ENCODE data around the gene PFN2.
"Not testable (repeated sequence)": the region's sequence is repeated elsewhere in the genome, so short reads cannot be mapped to it uniquely, and the experiment has no call there.

The PFN2 gene, protein sequence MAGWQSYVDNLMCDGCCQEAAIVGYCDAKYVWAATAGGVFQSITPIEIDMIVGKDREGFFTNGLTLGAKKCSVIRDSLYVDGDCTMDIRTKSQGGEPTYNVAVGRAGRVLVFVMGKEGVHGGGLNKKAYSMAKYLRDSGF

DNA sequence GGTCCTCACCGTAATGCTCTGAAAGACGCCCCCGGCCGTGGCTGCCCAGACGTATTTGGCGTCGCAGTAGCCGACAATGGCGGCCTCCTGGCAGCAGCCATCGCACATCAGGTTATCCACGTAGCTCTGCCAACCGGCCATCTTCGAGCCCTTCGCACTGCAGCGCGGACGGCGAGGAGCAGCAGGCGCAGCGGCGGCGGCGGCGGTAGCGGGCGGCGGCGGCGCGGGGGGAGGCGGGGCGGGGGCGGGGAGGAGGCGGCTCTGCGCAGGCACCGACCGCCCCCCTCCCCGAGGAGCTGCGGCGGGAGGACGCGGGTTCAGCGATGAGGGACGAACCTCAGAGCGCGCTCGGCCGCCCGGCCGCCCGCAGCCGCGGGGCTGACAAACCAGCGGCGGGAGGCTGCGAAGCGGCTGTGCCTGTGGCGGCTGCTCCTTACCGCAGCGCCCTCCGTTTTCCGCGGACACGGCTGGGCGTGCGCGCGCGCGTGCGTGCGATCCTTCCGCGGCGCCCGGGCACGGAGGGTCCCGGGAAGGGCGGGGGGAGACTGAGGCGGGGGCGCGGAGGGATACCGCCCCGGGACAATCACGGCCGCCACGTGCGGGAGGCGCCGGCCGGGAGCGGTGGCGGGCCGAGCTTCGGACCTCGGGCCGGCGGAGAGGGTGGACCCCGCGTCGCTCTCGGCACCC is at the start of gene PFN2:
Gene PFN2, minus strand, starts transcription at position 180 of the 687 bp plus-strand sequence. Its CDS starts 39 bp downstream, at position 141.
- DNase-seq = peak; percentile 90

DNA sequence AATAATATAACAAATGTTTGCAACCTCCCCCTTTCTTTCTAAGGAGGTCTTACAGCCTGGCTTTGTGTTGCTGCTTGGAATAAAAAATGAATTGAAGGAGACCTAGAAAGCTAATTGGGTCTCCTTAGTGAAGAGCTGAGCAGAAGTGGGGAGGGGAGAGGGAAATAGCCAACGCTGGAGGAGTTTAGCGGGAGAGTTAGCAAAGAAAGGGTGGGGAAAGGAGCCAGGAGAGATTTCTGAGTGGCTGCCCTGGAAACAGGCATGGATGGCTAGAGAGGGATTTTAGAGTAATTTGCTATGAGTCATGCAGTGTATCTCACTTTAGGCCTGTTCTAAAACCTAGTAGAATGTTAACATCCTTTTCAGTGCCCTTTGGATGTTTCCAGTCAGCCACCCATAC is 45.2 kb upstream of the PFN2 start:
- no peak for DNase-seq

DNA sequence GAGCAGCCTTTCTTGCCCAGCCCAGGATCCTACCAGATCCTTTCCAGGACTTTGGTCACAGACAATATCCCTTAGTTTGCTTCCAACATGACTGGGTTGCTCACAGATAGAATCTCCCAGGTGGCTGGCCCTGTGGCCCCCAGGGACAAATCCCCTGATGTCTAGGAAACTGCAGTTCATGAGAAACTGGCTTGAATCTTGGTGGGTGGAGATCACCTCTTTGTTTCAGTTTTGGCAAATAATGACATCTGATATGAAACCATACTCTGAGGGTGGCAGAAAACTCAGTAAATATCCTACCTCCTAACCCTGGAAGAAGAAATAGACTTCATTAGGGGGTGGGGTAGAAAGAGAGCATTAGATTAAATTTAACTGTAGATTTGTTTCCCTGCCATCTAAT is 44.1 kb upstream of the PFN2 start:
- no peak for DNase-seq

DNA sequence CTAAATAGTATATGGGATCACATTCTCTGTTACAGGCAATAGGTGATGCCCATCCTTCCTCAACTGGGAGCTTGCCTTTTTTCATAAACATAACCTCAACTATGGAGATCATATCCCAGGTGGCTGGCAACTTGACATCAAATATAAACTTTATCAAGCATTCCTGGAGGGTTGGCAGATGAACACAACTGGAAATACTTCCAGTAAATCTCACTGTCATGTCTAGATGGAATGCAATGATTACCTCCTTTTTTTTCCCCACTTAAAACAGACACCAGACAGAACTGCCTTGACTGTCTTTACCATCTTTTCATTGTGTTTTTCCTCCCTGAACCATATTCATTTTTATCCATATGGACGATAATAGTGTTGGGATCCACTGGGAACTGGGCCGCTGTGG is 43.1 kb upstream of the PFN2 start:
- DNase-seq = no peak

DNA sequence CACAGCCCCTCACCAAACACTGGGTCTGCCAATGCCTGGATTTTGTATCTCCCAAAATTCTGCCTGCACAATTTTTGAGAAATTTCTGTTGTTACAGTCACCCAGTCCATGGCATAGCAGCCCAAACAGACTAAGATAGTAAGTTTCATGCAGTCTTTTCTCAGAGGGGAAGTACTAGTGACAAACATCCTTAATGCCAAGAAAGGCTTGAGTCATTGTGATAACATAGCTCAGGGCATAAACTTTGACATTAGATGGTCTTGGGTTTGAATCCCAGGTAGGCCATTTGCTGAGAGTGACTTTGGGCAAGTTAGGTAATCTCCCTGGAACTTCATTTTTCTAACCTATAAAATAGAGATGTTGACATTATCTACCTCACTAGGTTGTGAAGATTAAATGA is 36.1 kb upstream of the PFN2 start:
- no peak for DNase-seq

DNA sequence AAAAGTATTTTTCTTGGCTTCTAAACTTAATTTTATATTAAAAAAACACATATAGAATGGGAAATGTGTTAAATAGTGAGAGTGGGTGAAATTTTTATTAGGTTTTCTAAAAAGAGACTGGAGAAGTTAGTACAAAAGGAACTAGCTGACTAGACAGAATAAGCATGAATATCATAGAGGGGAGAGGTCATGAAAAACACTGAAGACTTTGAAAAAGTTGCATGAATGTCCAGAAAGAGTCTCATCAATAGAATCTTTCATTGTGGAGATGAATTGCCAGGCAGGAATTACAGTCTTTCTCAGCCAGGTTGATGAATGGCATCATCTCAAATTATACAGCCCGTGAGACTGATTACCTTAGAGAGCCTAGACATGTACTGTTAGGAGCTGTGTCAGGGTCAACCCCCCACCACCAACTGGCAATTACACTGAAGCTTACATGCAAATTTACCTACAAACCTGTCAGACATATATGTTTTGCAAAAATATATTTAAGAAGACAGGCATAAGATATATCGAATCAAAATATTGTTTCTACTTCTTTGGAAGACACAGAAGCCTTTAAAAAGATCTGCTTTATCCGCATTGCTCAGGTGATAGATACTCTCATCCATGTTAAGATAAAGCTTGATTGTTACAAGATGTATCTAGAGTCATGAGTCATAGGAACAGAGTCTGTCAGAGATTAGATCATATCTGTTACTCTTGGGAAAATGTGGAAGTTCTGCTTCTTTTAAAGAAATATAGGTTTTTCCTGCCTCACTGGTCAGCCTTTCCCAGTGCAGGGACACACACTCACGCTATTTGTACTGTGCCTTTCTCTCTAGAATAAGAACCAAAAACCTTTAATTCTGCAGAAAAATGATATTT is 34.8 kb upstream of the PFN2 start:
- DNase-seq = no peak

DNA sequence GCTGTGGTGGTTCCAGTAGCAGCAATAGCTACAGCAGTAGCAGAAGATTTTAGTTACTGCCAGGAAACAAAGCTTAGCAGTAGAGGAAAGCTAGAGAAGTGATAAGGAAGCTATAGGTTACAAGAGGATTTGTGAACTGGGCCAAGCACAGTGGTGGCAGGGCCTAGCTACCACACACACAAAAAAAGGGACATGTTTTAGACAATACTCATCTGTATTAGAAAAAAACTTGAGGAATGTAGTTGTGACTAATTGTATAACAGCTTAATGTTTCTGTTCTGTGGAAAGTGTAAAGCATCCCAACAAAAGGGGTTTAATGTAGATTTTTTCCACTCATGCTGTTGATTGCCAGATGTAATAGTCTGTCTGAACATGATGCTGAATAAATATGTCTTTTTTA is 29.9 kb upstream of the PFN2 start:
- no peak for DNase-seq

DNA sequence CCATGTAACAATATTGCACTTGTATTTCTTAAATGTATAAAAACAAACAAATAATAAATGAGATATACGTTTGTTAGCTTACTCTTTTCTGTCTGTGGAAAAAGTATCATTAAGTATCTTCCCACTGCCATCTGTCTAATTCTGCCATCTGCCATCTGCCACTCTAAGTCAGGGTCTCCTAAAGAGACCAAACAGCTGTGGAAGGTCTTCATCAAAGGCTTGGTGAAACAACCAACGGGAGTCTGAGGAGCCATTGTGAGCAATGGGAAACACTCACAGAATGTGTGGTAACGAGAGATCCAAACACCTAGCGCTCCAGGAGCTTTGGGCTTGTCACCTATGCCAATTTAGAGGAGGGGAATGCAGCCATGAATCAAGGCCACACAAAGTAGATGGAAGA is 28.7 kb upstream of the PFN2 start:
- no peak for DNase-seq

DNA sequence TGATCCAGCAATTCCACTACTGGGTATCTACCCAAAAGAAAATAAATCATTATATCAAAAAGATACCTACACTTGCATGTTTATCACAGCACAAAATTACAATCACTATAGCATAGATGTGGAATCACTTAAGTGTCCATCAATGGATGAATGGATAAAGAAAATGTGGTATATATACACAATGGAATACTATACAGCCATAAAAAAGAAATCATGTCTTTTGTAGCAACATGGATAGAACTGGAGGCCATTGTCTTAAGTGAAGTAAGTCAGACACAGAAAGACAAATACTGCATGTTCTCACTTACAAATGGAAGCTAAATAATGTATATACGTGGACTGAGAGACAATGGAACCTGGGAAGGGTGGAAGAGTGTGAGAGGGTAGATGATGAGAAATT is 28.3 kb upstream of the PFN2 start:
- no peak for DNase-seq

DNA sequence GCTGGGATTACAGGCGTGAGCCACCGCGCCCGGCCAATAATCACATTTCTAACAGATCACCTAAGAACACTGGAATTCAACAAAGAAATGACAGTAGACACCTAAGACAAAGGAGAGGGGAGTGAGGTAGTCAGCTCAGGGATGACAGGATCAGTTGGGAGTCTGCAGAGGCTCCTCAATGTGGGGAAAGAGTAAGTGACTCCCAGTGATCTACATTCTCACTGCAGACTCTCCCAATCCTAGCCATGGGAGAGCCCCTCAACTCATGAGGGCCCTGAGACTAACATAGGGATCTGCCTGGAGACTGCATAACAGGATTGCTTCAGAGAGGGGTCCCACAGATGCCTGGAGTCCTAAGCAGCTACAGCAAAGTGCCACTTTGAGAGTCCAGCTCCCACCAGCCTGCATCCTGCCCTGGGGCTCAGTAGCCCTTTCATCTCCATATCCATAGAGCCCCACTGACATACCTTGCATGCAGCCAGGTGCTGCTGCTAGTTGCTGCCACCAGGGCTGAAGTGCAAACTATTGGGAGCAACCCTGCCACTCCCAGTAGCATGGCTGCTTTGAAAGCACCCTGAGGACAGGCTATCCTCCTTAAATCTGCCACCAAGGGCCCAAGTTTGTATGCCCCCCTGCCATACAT is 21.8 kb upstream of the PFN2 start:
- no peak for DNase-seq

DNA sequence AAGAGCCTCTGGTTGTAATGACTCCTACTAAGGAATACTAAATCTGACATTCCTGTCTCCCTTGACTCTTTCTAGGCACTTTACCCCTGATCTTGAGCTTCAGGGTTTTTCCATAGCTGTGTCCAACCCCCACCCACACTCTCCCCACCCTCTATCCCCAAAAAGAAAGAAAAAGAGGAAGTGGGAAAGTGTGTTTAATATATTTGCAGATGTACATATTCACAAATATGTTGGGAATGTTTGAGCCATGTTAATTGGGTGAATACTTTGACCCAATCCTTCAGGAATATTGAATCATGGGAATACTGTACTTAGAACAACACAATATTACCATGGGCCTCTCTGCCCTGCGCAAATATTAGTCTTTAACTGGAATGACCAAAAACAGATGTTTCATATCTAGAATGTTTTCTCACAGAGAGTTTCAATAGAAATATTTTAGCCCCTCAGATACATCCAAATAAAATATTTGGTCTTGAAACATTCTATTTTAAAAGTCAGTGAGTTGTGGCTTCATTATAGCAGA is 19.8 kb upstream of the PFN2 start:
- no peak for DNase-seq

DNA sequence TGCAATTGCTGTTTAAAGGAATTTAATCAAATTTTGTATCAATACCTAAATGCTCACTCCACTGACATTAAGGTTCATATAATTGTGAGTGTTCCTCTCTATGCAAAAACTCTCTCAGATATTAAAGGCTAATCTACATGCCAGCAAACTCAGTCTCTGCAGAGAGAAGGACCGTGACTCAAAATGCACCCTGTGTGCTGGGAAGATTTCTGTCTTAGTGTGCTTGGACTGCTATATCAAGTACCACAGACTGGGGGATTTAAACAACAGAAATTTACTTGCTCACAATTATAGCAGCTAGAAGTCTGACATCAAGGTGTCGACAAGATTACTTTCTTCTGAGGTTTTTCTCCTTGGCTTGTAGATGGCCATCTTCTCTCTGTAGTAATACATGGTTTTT is 18.6 kb upstream of the PFN2 start:
- no peak for DNase-seq

DNA sequence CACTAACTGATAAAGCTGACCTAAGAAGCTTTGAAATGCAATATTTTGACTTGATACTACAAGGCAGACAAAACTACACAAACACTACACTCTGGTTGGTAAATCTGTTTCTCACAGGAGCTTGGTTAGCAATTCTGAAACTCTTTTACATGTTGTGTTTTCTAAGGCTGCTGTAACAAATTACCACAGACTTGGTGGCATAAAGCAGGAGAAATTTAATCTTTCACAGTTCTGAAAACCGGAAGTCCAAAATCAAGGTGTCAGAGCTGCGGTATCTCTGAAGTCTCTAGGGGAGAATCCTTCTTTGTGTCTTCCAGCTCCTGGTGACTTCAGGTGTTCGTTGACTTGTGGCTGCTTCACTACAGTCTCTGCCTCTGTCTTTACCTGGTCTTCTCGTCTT is 12.9 kb upstream of the PFN2 start:
- DNase-seq = no peak

DNA sequence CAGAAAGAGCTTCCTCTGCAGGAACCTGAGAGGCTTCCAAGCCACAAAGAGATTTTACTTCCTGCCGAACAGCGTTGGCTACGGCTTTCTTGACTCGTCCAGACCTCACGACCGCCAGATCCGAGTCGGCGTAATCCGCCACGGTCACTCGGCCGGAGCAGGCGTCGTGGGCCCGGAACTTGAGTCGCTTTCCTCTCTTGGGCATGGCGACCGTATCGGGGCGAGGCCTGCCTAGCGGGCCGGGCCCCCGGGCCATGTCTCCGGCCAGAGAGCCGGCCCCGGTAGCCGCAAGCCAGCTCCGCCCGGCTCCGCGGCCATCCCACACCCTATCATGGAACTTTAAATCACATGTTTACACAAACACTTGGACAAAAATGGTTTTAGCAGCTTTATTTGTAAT is 12.4 kb upstream of the PFN2 start:
- not testable (repeated sequence) for DNase-seq

DNA sequence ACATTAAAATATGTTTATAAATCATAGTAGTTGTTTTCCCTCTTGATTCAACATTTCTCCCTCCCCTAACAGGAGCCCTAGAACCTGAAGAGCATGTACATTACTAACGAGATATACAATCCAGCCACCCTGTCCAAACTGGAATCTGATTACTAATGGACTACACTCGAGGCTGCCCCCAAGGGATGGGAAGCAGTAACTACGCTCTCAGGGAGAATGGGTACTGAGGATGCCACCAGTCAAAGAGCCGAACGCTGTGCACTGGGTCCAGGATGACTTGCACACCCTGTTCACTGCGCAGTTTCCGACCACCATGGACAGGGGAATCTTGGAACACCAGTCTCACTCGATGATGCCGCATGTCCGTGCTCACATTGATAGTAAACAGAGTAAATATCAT is 11.3 kb upstream of the PFN2 start:
- DNase-seq = not testable (repeated sequence)

DNA sequence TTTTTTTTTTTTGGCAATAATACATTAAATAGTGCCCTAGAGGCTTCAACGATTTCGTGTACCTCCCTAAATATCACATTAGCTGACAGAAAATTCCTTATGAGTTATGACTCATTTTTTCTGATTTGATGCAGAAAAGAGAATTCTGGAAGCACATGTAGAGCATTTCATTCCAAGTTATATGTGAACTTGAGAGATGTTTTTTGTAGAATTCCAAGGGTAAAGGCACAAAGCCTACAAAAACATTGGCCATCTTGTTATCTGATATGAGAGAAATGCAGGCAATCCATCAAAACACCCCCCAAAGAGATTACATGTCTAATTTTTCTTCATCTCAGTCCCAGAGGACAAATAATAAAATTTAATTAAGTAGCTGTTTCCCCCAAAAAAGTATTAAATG is 6.7 kb upstream of the PFN2 start:
- no peak for DNase-seq

DNA sequence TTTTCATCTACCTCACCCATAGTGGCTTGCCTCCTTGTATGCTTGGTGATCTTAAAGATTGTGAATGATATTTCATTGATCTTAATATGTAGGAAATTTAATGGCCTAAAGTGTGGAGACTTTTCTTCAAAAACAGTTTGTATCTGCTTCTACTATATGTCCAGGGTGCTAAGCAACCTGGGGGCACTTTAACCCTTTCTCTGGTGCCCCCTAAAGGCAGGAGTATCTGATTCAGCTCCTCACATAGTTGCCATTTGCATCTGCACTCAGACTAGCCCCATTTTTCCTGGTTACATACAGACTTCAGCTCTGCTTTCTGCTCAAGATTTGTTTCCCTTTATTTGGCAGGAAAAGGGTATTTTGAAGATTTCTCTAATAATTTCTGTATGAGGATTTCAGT is 5.2 kb upstream of the PFN2 start:
- DNase-seq = no peak

DNA sequence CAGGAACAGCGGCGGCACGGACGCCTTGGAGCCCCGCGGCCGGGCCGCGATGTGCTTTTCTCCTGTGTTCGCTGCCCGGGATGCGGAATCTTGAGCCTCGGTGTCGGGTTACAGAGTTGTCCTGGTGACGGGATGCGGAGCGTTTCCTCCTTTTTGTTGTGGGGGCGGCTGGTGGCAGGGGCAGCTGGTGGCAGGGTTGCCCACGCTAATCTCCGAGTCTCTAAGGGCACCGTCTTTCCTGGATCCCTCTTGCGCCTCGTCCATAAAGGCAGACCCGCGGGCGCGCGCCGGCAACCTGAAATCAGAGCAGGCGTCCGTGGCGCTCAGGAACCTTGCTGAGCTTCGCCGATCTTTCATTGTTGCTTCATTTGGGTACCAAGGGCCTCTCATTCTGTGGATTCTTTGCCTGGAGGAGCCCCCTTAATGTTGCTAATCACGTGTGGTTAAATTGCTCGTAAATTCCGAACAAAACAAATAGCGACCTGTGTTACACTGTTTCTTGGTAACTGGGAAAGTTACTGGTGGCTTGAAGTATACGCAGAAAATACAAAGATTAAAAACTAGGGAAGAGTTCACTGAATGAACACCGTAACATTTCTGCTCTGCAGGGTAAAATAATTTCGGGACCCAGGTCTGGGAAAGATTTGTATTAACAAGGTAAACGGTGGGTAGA is 844 bp upstream of the PFN2 start:
- peak; percentile 87 for DNase-seq

DNA sequence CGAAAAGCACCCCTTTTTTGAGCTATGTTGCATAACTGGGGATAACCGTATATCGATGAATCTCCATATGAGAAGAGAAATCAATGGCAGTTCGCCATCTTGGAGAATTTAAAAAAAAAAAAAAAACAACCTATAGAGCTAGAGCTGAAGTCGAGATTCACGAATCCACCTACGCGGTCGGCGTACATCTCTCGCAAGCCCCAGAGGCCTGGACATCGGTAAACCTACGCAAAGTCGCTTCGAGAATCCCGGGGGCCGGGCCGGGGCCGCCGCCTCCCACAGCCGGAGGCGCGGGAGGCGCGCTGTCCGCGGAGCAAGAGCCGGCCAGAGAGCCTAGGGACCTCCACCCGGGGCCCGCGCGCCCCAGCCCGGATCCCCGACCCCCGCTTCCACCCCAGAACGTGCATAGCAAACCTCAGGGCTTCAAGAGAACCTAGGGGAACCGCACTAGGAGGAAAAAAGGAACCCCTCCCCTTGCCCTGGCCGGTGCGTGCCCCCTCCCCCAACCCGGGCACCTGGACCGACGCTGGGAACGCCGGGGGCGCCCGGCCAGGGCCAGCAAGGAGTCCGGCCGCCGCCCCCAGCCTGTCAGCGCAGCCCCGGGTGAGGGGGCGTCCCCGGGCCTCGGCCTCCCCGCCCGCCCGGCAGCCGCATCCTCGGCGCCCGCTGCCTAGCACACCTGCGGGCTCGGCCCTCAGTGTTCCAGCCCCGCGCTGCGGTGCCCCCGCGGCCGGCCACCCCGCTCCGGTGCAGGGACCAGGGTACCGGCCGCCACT is 567 bp downstream of the PFN2 start:
- DNase-seq = peak; percentile 90

DNA sequence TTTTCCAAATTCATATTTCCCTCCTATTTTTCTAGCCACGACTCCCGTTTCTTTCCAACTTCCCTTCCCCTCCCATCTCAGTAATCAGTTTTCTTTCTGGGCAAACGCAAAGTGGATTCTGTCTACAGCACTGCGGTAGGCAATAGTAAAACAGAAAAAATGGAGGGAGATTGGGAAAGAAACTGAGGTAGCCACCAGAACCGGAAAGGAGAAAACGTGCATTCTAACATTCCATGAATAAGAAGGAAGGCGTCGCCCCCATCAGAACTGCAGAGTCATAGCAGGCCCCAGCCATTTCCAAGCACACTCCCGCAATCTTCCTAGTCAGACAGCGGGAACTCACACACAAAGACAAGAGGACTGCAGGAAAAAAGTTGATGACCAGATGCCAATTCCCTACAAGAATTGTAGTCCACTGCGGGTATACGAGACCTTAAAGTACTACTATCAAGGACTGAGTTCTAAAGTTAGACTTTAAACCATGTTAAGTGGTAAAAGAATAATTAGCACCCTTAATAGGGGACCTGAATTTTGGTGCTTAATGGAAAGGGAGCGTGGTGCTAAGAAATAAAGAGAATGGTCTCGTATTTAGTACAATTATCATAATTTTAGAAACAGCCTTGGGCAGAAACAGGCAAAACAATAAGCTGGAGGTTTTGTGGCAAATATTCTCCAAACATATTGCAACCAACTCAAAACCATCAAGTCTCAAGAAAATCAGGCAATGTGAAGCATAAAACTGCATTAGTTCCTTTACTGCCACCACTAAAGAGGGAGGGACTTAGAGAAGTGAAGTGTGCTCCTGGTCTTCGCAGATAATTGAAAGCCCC is 1.4 kb downstream of the PFN2 start:
- peak; percentile 77 for DNase-seq

DNA sequence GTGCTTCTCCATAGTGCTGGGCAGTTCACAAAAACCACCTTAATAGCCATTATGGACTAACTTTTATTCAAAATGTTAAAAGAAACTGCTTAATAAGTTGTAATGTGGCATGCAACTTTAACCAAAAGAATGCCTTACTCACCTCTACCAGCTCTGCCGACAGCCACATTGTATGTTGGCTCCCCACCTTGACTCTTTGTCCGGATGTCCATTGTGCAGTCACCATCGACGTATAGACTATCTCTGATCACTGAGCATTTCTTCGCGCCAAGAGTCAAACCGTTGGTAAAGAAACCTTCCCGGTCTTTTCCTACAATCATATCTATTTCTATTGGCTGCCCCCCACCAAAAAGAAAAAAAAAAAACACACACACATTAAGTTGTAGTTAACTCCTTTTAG is 2.5 kb downstream of the PFN2 start:
- no peak for DNase-seq

All from left hindlimb (tissue), 1 donor.